GM18868 (cell line): ENCODE results near the gene SLC12A7.
"Not testable (repeated sequence)": the region's sequence is repeated elsewhere in the genome, so short reads cannot be mapped to it uniquely, and the experiment has no call there.

Experiments
- ATAC-seq: cut with Tn5 transposase; IDR thresholded peaks from one replicate; pipeline ENCODE4 v1.9.1; 2021; ENCODE audit warnings: mild to moderate bottlenecking, moderate library complexity; ENCODE audit not compliant: unreplicated experiment

The SLC12A7 gene

DNA sequence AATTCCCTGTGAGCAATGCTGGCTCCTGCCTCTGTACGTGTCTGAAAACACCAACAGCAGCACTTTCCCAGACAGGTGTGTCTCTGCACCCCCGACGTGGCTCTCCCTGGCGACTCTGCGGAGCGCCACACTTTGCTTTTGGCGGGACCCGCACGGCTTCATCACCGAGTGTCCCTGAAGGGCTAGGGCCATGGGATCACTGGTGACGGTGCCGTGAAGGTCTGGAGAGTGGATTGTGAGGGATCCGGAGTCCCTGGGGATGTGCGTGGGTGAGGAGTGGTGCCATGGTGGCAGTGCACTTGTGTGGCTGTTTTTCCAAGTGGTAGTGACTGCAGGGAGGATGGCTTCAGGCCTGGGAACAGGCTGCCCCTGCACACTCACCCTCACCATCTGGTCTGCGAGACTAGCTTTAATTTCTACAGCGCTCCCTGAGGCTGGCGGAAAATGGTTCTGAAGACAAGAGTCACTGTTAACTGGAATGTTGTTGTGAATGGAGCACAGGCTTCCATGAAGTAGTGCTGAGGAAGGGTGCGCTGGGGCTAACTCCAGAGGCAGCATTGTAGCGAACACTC is 100.0 kb downstream of the SLC12A7 start:
- no peak for ATAC-seq

DNA sequence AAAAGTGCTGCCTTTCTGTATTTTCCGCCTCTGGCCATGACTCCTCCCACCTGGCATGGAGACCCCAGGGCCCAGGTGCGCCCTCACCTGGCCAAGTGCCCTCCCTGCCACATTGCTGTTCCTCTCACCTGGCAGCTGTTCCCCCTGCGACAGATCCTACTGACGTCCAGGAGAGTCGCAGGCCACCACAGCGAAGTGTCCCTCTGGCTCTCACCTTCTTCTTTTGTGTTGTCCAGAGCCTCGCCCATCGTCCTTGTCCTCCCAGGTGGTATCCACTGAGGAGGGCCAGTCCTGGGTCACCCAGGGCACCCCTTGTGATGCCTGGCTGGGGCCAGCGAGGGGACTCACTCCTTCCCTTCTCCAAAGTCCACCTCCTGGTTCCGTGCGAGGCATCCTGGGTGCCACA is 100.6 kb downstream of the SLC12A7 start:
- ATAC-seq, result peak; percentile 41

DNA sequence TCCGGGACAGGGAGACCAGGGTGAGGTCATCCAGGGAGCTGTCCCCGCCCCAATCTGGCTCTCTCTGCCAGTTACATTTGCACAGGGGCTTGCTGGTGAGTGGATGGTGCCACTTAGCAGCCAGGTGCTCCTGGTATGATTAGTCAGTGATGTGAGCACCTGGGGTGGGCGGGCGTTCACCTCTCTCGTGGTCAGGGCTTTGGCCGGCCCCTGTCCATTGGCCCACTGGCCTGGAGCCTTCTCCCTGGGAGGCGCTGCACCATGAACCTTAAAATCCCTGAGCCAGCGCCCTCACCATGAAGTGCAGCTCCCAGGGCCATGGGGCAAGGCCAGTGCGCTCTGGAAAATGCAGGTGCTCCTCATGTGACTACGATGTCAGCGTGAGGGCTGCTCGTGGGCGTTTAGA is 101.2 kb downstream of the SLC12A7 start:
- ATAC-seq, result no peak

DNA sequence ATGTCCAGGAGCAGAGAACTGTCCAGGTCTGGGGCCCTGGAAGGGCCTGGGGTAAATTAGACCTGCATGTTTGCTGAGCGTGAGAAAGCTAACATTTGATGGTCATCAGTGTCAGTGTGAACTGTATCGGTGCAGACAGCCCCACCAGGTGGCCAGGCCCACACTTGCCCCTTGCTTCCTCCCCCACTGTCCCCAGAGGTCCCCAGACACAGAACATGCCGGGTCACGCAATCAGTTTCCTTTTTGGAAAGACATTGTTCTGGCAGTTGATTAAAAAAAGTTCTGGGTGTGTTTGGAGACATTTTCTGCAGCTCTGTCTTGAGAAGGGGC is 101.7 kb downstream of the SLC12A7 start:
- ATAC-seq, result no peak

DNA sequence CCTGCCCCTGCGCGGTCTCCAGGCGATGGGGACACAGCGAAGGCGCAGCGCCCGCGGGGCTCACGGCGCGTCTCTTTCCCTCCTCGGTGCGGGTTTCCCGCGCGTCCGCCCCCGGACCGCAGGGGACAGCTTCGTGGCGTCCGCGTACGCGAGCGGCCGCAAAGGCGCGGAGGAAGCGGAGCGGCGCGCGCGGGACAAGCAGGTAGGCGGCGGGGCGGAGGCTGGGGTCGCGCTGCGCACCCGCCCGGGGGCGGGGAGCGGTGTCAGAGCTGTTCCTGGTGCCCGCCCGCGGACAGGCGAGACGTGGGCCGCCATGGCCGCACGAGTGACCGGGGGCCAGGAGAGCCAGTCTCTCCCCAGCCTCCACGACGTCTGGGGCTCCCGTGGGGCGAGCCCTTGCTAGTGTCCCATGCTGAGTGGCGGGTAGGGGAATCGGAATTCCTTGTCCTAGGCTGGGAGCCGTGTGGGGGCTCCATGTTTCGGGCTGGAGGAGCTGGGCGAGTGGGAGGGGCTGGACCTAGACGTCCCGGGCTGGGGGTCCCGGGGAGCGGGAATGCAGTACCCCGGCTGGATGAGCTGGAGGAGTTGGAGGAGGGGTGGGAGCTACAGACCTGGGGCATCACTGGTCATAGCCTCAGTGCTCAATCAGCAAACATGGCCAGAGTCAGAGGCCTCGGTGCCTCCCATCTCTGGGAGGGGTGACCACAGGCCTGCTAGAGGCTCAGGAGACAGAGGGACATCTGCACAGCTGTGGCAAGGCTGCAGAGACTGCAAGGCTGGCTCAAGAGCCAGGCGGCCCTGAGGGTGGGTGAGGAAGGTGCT is 102.3 kb downstream of the SLC12A7 start:
- ATAC-seq, result no peak

DNA sequence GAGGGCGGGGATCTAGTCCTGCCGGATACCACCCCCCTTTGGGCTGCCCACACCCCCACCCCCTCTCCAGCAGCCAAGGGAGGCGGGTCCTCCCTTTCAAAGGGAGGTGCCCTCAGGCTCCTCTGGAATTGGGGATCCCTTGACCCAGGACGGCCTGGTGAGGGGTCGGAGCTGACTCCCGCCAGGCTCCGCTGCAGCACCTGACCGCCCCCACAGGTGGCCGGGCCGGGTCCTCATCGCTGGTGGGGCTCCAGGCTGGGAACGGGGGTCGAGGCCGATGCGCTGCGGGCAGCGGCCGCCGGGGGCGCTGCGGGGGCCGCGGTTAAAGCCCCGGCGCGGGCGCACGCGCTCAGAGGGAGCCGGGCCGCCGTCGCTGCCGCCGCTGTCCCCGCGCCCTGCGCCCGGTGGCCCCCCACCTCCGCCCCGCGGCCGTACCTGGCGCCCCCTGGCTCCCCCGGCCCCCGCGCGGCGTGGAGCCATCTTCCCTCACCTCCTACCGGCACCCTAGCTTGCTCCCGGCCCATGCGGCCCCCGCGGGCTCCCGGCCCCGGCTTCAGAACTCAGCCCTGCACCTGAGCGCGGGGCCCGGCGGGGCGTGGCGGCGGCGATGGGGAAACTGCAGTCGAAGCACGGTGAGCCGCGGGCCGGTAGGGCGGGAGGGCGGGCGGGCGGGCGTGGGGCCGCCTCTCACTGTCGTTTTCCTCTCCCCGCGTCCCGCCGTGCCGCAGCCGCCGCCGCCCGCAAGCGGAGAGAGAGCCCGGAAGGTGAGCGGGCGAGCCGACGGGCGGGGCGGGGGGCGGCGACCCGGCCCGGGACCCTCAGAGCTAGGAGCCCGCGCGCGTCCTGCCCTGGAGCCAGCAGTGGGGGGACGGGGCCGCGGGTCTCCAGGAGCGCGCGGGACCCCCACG is 103.2 kb downstream of the SLC12A7 start, which contains the start of gene NKD2:
Gene NKD2, plus strand, starts transcription at position 352 of the 908 bp plus-strand sequence. Its CDS starts 256 bp downstream, at position 608.
- ATAC-seq, result peak; percentile 75

DNA sequence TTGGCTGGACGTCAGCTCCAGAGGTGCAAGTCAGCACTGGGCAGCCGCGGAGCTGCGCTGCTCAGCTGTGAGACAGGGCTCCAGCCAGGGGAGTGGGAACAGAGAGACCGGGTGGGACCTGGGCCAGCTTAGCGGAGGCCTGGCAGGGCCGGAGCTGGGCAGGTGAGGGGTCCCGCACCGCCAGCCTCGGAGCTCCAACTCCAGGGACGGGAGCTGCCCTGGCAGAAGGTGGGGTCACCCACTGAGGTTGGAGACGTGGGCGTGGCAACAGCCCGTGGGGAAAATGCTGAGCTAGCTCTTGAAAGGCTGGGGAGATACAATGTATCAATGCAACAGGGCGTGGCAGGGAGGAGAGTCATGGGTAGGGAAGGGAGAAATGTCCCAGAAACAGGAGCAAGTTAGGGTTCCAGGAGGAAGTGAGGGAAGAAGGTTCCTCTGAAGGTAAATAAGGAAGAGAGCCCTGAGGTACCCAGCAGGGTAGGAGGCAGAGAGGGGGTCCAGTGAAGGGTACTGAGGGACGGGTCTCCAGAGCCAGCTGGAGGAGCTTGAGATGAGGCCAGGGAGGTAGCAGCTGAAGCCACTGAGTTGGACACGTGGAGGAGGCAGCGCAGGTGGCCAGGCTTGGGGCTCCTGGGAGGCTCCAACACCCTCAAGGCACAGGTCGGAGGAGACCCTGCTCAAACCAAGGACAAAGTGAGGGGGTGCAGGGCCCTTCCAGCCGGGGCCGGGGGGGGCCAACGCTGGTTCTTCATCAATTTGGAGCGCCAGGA is 104.0 kb downstream of the SLC12A7 start:
- ATAC-seq, result no peak

DNA sequence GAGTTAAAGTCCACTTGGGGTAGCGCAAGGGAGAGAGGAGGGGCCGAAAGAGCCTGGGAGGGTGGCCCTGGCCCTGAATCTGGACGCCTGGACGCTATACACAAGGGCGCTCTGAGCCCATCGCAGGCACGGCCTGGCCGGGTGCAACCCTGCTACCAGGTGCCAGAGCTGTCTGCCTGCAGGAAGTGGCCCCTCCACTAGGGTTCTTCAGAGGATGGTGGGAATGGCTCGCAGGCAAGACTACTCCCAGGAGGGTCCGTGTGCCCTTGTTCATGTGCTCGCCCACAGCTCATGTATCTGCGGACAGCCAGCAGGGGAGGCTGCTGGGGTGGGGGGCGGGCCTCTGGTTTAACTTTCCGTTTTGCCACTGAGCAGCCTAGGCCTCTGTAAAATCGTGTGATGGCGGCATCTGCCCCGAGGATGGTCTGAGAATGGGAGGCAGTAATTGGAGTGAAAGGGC is 104.6 kb downstream of the SLC12A7 start:
- ATAC-seq, result no peak

DNA sequence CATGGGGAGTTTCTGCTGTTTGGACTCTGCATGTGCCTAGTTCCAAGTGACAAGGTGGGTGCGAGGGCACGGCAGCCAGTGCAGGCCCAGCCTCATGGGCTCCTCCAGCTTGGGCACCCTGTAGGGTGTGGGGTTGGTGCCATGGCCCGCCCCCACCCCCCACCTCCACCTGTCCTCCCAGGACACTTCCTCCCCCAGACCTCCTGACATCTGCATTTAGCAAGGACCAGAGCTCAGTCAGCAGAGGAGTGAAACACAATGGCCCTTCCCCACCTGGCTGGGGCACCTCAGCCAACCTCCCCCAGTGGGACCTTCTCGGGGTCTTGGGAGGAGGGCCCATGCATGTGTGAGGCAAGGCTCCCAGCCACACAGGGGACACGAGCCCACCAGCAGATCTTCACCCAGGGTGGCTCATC is 105.2 kb downstream of the SLC12A7 start:
- no peak for ATAC-seq

DNA sequence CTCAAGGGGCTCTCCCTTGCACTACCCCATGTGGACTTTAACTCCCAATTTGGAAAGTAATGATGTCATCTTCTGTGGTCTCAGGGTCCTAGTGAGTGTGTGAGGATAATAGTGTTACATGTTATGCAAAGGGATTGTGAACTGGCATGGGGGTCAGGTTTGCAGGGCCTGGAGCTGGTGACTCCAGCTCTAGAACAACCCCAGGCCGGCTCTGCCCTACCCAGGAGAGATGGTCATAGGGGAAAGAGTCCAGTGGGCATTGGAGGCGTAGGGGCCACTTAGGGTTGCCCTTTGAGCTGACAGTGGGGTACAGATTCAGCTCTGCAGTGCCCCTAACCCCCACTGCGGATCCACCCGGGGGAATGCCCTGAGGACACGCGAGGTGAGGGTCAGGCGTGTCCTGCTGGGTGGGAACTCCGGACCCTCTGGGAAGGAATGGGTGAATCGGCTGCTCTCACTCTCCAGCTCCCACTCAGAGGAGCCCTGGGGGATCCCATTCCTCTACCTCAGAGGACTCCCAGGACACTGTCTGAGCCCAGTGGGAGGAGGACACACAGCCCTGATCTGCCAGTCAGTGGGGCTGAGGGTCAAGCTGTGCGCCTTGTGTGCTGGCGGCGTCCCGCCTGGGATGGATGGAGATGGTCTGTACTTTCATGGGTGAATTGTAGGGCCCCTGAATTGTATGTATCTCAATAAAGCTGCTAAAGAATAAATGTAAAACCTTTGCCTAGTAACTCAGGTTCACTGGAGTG is 105.8 kb downstream of the SLC12A7 start:
- no peak for ATAC-seq

DNA sequence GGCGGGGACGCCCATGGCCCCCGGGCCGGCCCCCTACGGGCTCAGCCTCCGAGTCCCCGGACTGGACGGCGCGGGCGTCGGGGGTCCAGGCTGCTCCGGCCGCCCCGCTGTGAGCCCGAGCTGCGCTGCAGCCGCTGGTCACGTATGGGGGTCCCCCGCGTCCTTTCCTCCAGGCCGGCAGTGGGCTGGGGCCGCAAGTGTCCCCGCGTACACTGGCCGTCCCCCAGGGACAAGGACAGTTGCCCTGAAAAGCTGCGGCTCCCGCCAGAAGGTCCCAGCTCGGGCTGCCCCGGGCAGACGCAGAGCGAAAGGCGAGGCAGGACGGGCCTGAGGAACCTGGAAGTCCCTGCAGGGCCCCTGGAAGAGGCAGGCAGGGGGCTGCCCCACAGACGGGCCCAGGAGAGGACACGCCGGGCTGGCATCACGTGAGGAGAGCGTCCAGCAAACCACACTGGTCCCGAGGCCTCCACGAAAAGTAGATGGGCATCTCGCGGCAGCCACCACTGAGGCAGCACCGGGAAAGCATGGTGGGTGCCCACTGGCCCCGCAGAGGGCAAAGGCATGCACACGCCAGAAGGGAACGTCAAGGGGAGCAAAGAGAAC is 106.5 kb downstream of the SLC12A7 start:
- no peak for ATAC-seq

DNA sequence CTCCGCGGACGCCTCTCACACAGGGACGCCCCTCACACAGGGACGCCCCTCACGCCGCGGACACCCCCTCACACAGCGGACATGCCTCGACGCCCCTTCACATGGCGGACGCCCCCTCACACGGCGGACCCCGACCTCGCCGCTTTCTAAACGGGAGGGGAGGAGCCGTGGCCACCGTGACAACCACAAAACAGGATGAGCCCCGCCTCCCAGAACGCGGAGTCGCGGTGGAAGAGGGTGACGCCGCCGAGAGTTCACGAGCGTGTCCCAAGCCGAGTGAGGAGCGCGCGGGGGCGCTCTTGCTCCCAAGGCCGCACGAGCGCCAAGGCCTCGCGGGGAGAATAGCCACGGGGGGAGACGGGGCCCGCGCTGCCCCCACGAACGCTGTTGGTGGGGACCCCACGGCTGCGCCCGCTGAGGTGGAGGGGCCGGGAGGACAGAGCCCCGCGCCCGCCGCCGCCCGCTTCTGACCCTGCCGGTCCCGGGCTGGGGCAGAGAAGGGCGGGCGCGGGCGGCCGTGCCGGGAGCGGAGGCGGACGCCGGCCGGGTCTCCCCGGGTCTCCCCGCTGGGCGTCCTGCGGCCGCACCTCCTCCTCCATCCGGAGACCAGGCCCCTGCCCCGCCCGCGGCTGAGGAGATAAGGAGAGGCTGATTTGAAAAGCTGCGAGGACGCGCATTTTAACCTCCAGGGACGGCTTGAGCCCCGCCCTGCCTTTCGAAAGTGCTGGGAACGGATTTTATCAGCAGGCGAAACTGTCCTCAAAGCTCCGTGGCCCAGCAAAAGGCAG is 107.2 kb downstream of the SLC12A7 start:
- no peak for ATAC-seq

DNA sequence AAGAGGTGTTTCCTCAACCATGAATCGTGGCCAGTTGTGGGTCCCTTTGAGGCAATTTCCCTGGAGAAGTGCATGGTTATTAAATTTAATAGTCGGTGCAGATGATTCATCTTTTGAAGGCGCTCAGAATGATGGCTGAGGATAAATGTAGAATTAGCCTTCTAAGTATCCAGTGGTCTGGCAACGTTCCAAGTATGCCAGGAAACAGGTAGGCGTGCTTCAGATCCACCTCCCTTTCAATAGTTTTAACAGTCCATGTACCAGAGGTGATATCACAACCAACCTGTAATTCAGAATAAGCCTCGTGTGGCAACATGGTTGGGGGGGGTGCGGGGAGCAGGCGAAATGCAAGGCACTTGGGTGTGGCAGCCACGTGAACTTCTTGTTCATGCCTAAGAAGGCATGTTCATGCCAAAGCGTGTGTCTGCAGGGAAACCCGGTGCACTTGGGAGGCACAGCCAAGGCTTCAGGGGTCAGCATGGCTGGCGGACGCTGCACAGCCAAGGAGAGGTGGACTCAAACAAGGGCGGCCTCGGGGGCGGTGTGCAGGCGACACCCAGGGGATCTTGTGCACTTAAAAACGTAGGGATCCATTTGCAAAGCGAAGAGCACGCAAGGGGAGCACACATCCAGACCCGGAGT is 108.4 kb downstream of the SLC12A7 start:
- ATAC-seq, result no peak

DNA sequence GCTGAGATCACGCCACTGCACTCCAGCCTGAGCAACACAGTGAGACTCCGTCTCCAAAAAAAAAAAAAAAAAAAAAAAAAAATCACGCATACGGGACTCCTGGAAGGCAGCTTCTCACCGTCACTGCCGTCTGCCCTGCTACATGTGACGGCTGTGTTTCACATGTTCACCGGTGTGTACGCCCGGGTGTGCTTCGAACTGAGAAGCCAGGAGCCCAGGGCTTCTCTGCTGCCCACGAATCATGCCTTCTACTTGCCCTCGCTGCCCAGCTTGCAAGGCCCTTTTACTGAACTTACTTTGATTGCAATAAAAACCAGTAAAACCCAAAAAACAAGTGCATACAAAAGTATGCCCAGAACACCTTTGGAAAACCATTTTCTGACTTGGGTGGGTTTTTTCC is 109.0 kb downstream of the SLC12A7 start:
- no peak for ATAC-seq

DNA sequence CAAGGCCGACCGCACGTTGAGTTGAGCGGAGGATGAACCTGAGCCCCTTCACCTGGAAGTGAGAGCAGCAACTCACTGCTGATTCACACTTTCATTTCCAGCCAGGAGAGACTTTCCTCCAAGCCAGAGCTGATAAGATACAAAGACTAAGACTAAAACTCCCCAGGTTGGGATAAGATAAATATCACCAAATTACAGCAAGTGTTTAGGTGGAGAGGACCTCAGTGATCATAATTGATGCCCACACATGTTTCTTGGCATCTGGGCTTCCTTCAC is 109.7 kb downstream of the SLC12A7 start:
- no peak for ATAC-seq

DNA sequence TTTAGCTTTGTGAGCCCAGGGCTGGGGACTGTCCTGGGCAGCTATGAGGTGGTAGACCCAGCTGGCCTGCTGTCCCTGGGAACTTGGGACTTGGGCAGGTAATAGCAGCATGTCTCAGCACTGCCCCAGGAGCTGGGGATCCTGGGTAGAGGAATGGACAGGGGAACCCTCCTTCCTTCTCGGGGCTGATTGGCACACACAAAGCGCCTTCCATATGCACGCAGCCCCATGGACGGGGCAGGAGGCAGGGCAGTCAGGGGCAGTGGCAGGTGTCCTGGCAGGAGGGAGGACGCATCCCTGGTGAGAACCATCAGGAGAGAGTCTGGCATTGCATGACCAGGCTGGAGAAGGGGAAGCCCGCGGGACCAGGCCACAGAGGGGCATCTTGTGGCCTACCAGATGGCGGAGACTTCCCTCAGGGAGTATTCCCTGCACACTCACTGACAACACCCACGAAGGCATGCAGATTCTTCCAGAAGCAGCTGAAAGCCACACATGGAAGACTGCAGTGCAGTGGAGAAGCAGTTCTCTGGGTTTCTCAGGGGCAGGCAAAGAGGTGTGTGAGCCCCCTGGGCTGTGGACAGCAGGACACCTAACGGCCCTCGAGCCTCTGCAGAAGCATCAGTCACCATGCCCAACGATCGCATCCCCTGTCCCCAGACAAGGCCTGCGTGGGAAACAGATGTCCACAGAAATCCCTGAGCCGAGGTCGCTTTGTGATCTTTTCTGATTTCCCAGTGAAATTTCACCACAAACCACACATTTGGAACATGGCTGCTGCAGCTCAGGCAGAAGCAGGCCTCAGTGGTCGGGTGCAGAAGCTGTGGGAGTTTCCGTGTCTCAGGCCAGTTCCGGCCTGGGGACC is 110.2 kb downstream of the SLC12A7 start:
- ATAC-seq, result no peak

DNA sequence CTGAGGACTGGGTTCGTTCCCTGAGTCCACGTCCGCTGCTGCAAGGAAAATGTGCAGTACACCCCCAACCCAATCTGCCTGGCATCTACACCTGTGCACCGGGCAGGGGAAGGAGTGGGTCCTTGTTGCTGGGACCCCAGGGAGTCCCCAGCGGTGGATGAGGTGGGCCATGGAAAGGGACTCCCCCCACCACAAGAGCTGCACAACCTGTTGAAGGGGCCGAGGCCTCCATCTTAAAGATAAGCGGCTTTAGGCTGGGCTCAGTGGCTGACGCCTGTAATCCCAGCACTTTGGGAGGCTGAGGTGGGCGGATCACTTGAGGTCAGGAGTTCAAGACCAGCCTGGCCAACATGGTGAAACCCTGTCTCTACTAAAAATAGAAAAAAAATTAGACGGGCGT is 111.0 kb downstream of the SLC12A7 start:
- ATAC-seq, result not testable (repeated sequence)
